Fibroblast of lung (primary cell): ENCODE results near the gene TMEM132D.

Source experiments
- EZH2 ChIP-seq: IDR thresholded peaks from 2 replicates; pipeline ENCODE4 v1.5.1; 2012; ENCODE audit warnings: low read length, control low read depth, mild to moderate bottlenecking; ENCODE audit errors: missing control alignments
- TF ChIP-seq, protein P1 (sequence below), 2 donors: IDR thresholded peaks in 1 of 2; conservative IDR thresholded peaks in 1 of 2; 1 replicate in 1 of 2; 2 replicates in 1 of 2; pipeline ENCODE4 v1.5.1; 2011 to 2012; ENCODE audit warnings: low read length in 2 of 2, control low read depth in 1 of 2, inconsistent platforms in 1 of 2, low read depth in 1 of 2, mild to moderate bottlenecking in 1 of 2

GRCh38 chr12:129073157-129073915, 830.5 kb downstream of the TMEM132D start:
- TF ChIP-seq, protein P1, sequence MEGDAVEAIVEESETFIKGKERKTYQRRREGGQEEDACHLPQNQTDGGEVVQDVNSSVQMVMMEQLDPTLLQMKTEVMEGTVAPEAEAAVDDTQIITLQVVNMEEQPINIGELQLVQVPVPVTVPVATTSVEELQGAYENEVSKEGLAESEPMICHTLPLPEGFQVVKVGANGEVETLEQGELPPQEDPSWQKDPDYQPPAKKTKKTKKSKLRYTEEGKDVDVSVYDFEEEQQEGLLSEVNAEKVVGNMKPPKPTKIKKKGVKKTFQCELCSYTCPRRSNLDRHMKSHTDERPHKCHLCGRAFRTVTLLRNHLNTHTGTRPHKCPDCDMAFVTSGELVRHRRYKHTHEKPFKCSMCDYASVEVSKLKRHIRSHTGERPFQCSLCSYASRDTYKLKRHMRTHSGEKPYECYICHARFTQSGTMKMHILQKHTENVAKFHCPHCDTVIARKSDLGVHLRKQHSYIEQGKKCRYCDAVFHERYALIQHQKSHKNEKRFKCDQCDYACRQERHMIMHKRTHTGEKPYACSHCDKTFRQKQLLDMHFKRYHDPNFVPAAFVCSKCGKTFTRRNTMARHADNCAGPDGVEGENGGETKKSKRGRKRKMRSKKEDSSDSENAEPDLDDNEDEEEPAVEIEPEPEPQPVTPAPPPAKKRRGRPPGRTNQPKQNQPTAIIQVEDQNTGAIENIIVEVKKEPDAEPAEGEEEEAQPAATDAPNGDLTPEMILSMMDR (conservative IDR thresholded peaks at IDR 0.05 in 1 of 2, IDR thresholded peaks at IDR 0.05 in 1 of 2; ENCODE audit: low read depth in 1 of 2, low read length in 2 of 2) = no peak
- TF ChIP-seq EZH2 = no peak
